ENCODE measurements around the gene PADI6.
"Not testable (repeated sequence)": the region's sequence is repeated elsewhere in the genome, so short reads cannot be mapped to it uniquely, and the experiment has no call there.

The PADI6 gene

GRCh38 chr1:17371896-17372295, at the start of gene PADI6:
Gene PADI6 (plus strand): TSS chr1:17372196. CDS start chr1:17372246, 50 bp downstream.
- DNase-seq = no peak

- no peak for DNase-seq
These were observed 43.1 kb upstream of the PADI6 start for GRCh38 chr1:17328855-17329254.

- no peak for DNase-seq
These were observed 42.4 kb upstream of the PADI6 start for GRCh38 chr1:17329610-17330009.

- no peak for DNase-seq
These were observed 41.1 kb upstream of the PADI6 start for GRCh38 chr1:17330856-17331255.

GRCh38 chr1:17333081-17333480, 38.9 kb upstream of the PADI6 start:
- DNase-seq = no peak

GRCh38 chr1:17335821-17336710, 35.9 kb upstream of the PADI6 start:
- peak; percentile 74 to 84 for DNase-seq

GRCh38 chr1:17338706-17339493, 33.1 kb upstream of the PADI6 start:
- DNase-seq = no peak

- no peak for DNase-seq
These were observed 32.5 kb upstream of the PADI6 start for GRCh38 chr1:17339521-17339920.

GRCh38 chr1:17340358-17340757, 31.6 kb upstream of the PADI6 start:
- DNase-seq = no peak

- DNase-seq = no peak
These were observed 30.0 kb upstream of the PADI6 start for GRCh38 chr1:17342014-17342441.

GRCh38 chr1:17345506-17345905, 26.5 kb upstream of the PADI6 start:
- DNase-seq = not testable (repeated sequence)

- no peak for DNase-seq
These were observed 25.8 kb upstream of the PADI6 start for GRCh38 chr1:17346046-17346789.

GRCh38 chr1:17347769-17348592, 24.0 kb upstream of the PADI6 start:
- peak; percentile 17 to 19 for DNase-seq

- no peak for DNase-seq
These were observed 23.3 kb upstream of the PADI6 start for GRCh38 chr1:17348593-17349234.

- no peak for DNase-seq
These were observed 21.9 kb upstream of the PADI6 start for GRCh38 chr1:17350083-17350482.

GRCh38 chr1:17350928-17351446, 21.0 kb upstream of the PADI6 start:
- DNase-seq = no peak

- DNase-seq = no peak
These were observed 20.2 kb upstream of the PADI6 start for GRCh38 chr1:17351598-17352324.

GRCh38 chr1:17352419-17352909, 19.5 kb upstream of the PADI6 start:
- DNase-seq = no peak

- no peak for DNase-seq
These were observed 16.1 kb upstream of the PADI6 start for GRCh38 chr1:17355898-17356297.

- DNase-seq = no peak
These were observed 15.5 kb upstream of the PADI6 start for GRCh38 chr1:17356387-17357026.
